Measurements from ENCODE around the gene OR5K2. TPM values are rescaled to one million over a fixed set of nuclear protein-coding genes. Genes with fewer than 3 reads are reported as not detected.
A peak's percentile ranks its signal among the peaks of the same experiment; 100 is the strongest.

Gene OR5K2
- total RNA-seq, 2 experiments from 2014 or later, result not detected

DNA sequence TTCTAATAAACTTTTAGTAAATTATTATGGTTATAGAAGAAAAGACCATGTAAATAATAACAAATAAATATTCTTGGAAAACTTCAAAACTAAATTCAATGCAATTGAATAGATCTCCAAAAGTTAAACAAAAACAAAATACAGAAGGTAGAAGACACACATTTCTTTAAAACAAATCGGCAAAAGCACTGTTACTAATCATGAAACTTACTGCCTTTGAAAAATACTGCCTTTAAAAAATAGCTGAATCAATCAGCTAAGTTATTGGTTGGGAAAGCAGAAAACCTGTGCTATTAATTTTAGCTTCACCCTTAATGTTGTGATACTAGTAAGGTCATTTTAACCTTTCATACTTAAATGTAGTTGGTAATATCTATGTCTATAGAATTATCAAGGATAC is 37.3 kb downstream of the OR5K2 start:
- Mint-ChIP-seq H3K9me3 (ENCODE audit: low read depth) (no peaks in the 10 kb centered on the region), H3K4me3 (peak overlapping the region; percentile 44), H3K27me3 (no peaks in the 10 kb centered on the region), H3K36me3 (ENCODE audit: low read depth) (peaks cover 15% of the 10 kb centered on the region), H3K27ac (no peak overlapping the region), H3K4me1 (peaks cover 44% of the 10 kb centered on the region)
- no peak for DNase-seq
- ChIA-PET POLR2A (no interaction called here), CTCF (interaction anchor here (1.3 to 4.6 kb wide), 3 partner anchors 24 to 56 kb away, joined by 3 to 25 read pairs (median 8); no protein-coding TSS in a partner anchor)
- ATAC-seq, result no peak
- intact Hi-C loops (cut with DNase I, micrococcal nuclease), result no loop called here

DNA sequence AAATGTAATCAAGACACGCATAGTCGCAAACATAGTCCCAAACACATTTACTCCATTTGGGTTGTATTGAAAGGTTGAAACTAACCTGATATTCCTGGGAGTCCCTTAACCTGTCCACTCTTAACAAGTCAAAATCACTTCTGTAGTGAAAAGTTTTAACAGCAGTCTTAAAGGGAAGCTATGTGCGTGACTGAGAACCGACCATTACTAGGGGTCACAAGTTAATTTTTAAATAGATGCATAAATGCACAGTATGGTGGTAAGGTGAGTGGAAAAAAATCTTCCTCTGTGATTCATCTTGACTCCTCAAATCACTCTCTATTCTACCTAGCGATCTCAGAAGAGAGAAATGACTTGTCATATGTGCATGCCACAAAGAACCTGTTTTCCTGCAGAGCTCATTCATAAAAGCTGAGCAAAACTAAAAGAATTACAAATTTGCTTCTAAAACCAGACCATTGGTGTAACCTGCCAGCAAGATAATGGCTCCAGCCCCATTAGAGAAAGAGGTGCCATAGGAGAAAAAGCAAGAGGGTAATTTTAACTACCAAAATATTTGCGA is 39.1 kb downstream of the OR5K2 start:
- H3K4me3 Mint-ChIP-seq, result peak overlapping the region; percentile 54
- intact Hi-C loops (cut with DNase I, micrococcal nuclease), result loop anchor here (1.0 kb wide), 3 partner anchors 13 to 29 kb away; no protein-coding TSS in a partner anchor

DNA sequence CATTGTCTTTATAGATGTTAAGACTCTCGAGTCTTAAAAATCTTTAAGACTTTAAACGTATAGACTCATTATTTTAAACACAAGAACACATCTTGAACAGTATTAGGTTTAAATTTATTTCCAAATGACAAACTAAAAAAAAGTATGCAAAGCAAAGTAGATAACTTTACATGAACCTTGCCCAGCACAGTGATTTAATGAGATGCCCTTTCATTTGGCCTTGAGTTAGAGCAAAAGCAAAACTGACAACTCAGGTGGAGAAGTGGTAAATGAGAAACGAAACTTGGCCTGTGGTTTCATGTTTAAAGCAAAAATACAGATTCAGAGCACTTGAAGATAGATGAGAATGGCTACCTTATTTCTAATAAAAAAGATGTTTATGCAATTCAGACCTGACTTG is 42.9 kb downstream of the OR5K2 start:
- Mint-ChIP-seq H3K4me1 (peaks cover 53% of the 10 kb centered on the region), H3K27ac (peak overlapping the region; percentile 5), H3K27me3 (no peaks in the 10 kb centered on the region), H3K9me3 (ENCODE audit: low read depth) (no peaks in the 10 kb centered on the region), H3K4me3 (no peak overlapping the region), H3K36me3 (ENCODE audit: low read depth) (peaks cover 2% of the 10 kb centered on the region)
- peak; percentile 47 for ATAC-seq
- intact Hi-C loops (cut with DNase I, micrococcal nuclease), result loop anchor here (1.0 kb wide), 1 partner anchor 16 kb away; no protein-coding TSS in a partner anchor
- ChIA-PET POLR2A (no interaction called here), CTCF (interaction anchor here (1.4 to 1.9 kb wide), 2 partner anchors 10 to 16 kb away, joined by 4 to 8 read pairs; no protein-coding TSS in a partner anchor)
- no peak for DNase-seq

More for the DNA sequence above, 39.1 kb downstream of the OR5K2 start:
- ChIA-PET POLR2A (interaction anchor here (0.6 to 1.7 kb wide), 9 partner anchors 9 to 721 kb away, joined by 3 to 45 read pairs (median 4); partner anchors contain the start of genes CLDND1 and CPOX), CTCF (interaction anchor here (0.8 to 4.6 kb wide), 10 partner anchors 9 to 36 kb away, joined by 3 to 25 read pairs (median 7); partner anchors contain the start of gene CLDND1)
- Mint-ChIP-seq H3K27me3 (no peaks in the 10 kb centered on the region), H3K36me3 (ENCODE audit: low read depth) (peaks cover 7% of the 10 kb centered on the region), H3K27ac (peak overlapping the region; percentile 69), H3K9me3 (ENCODE audit: low read depth) (no peaks in the 10 kb centered on the region), H3K4me1 (peaks cover 47% of the 10 kb centered on the region)
- ATAC-seq (peak; percentile 87), DNase-seq (no peak)

DNA sequence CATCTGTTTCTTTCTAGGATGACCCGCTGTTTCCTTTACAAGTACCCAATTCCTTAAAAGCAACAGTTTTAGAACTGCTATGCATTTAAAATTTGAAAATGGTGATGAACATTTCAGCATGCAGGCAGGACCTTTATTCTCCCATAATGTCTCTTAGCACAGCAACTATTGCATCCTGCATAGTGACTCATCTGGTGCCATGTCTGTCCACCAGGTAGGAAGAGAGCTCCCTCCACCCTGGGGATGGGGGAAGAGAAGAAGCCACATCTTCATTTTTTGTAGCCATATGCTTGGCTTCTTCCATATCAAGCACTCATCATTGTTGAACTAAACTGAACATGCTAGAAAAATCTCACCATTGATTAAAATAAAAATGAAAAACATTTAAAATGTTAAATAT is 44.2 kb downstream of the OR5K2 start:
- Mint-ChIP-seq H3K9me3 (ENCODE audit: low read depth) (no peaks in the 10 kb centered on the region), H3K36me3 (ENCODE audit: low read depth) (peaks cover 3% of the 10 kb centered on the region), H3K4me1 (peaks cover 55% of the 10 kb centered on the region), H3K27me3 (no peaks in the 10 kb centered on the region), H3K4me3 (no peak overlapping the region), H3K27ac (no peak overlapping the region)
- POLR2A ChIA-PET, result no interaction called here
- CTCF ChIA-PET, result no interaction called here
- ATAC-seq (no peak), DNase-seq (no peak)
- intact Hi-C loops (cut with DNase I, micrococcal nuclease), result no loop called here

DNA sequence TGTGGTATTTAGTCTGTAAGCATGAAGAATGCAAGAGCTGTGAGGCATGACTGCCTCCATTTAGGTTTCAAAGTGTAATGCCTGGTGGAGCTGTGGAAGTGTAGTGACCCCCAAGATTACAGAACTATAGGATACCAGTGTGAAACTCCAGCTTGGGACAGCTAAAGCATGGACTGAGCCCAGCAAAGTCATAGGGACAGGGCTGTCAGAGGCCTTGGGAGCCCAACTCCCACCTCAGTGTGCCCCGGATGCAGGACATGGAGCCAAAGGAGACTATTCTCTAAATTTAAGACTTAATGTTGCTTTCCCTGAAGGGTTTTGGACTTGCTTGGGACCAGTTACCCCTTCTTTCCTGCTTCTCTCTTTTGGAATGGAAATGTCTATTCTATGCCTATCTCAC is 45.1 kb downstream of the OR5K2 start:
- H3K9me3 Mint-ChIP-seq (ENCODE audit: low read depth), result no peaks in the 10 kb centered on the region
- DNase-seq (no peak), ATAC-seq (no peak)
- H3K27me3 Mint-ChIP-seq, result no peaks in the 10 kb centered on the region
- POLR2A ChIA-PET, result no interaction called here
- H3K4me1 Mint-ChIP-seq, result peaks cover 49% of the 10 kb centered on the region
- CTCF ChIA-PET, result interaction anchor here (1.4 kb wide), 1 partner anchor 9 kb away, joined by 4 read pairs; no protein-coding TSS in a partner anchor
- H3K4me3 Mint-ChIP-seq, result no peak overlapping the region
- H3K36me3 Mint-ChIP-seq (ENCODE audit: low read depth), result peaks cover 3% of the 10 kb centered on the region
- no peak overlapping the region for H3K27ac Mint-ChIP-seq
- intact Hi-C loops (cut with DNase I, micrococcal nuclease), result no loop called here

DNA sequence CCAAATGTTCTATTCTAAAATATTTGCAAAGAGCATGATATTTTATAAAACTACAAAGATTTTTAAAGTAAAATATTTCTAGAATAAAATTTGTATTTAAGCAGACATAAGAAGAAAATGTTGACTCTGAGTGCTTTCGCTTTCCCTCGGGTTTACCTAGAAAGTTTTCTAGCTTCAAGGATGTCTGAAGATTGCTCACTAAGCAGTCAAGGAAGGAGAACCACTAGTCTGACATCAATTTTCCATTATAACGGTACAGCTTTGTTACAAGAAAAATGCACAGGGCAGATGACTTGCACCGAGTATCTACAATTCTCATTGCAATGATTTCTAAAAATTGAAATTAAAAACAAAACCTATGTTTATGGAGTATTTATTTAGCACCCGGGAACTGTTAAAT is 48.5 kb downstream of the OR5K2 start:
- peaks cover 41% of the 10 kb centered on the region for H3K4me1 Mint-ChIP-seq
- CTCF ChIA-PET, result interaction anchor here (0.7 to 2.6 kb wide), 6 partner anchors 9 to 23 kb away, joined by 3 to 12 read pairs (median 4); partner anchors contain the start of gene CLDND1
- intact Hi-C loops (cut with DNase I, micrococcal nuclease), result loop anchor here (1.0 kb wide), 2 partner anchors 8 to 10 kb away; no protein-coding TSS in a partner anchor
- H3K9me3 Mint-ChIP-seq (ENCODE audit: low read depth), result no peaks in the 10 kb centered on the region
- H3K27ac Mint-ChIP-seq, result peak overlapping the region; percentile 87
- peak overlapping the region; percentile 41 for H3K4me3 Mint-ChIP-seq
- peak; percentile 94 for ATAC-seq
- H3K36me3 Mint-ChIP-seq (ENCODE audit: low read depth), result peaks cover 5% of the 10 kb centered on the region
- no peaks in the 10 kb centered on the region for H3K27me3 Mint-ChIP-seq
- DNase-seq, result no peak
- POLR2A ChIA-PET, result interaction anchor here (0.8 kb wide), 1 partner anchor 10 kb away, joined by 7 read pairs; no protein-coding TSS in a partner anchor

Other genes with a start within 250 kb of the OR5K2 start
- not detected for gene OR5H6, start 233.4 kb upstream of the OR5K2 start, total RNA-seq
- gene OR5H2, start 215.2 kb upstream of the OR5K2 start, total RNA-seq, result not detected
- gene OR5K4, start 143.8 kb upstream of the OR5K2 start, total RNA-seq, result not detected
- gene OR5K3, start 107.0 kb upstream of the OR5K2 start, total RNA-seq, result not detected
- not detected for gene OR5K1, start 34.5 kb upstream of the OR5K2 start, total RNA-seq
- 100 to 1,000 TPM; 153 to 171 TPM for gene CLDND1, start 25.2 kb downstream of the OR5K2 start, total RNA-seq
- 1 to 10 TPM; 1.1 to 1.3 TPM for gene GPR15, start 34.3 kb downstream of the OR5K2 start, total RNA-seq
- 10 to 100 TPM; 40.3 to 41.9 TPM for gene CPOX, start 95.9 kb downstream of the OR5K2 start, total RNA-seq

Data from activated CD4-positive, alpha-beta T cell treated with anti-CD3 and anti-CD28 coated beads for 36 hours (primary cell).